AG04450 (cell line): ENCODE measurements around the gene ERFE. TPM values are rescaled to one million over a fixed set of nuclear protein-coding genes. Genes with fewer than 3 reads are reported as not detected.

Source experiments
- CTCF ChIA-PET: fragments of 300-600, 350-600 bp; formaldehyde crosslinking; extraction: SDS; loops from one replicate; lab custom pipeline; 2022; ENCODE audit warnings: antibody characterized with exemption, inconsistent platforms; lab: Charles Lee
- POLR2A ChIA-PET: fragments of 350-600 bp; formaldehyde crosslinking; extraction: SDS; loops from one replicate; lab custom pipeline; 2021; ENCODE audit warnings: antibody characterized with exemption, inconsistent platforms; lab: Yijun Ruan, JAX
- DNase-seq: peaks from one replicate; pipeline ENCODE4 v3.0.0-alpha.2; 2011; ENCODE audit warnings: low read depth, low spot score
- H3K27ac ChIP-seq: one replicate; pipeline ENCODE4 v1.5.1; 2012; ENCODE audit warnings: low read depth, low read length, control low read depth
- H3K27me3 ChIP-seq: one replicate; pipeline ENCODE4 v1.6.0; 2012; ENCODE audit warnings: low read length; ENCODE audit not compliant: control insufficient read depth, insufficient read depth
- H3K4me3 ChIP-seq: 2 replicates; pipeline ENCODE4 v1.5.1; 2011; ENCODE audit warnings: mild to moderate bottlenecking, low read depth, low read length, control low read depth
- H3K9me3 ChIP-seq: 2 replicates; pipeline ENCODE4 v1.5.1; 2012; ENCODE audit warnings: low read length; ENCODE audit not compliant: control insufficient read depth, insufficient read depth
- polyA plus RNA-seq: library from polyadenylated mRNA; depleted of rRNA; stranded (reverse); fragments of >200 nt; gene quantifications from 2 replicates; pipeline ENCODE4 v1.2.3, GENCODE V29; 2011
- TF ChIP-seq, protein P1 (sequence below): IDR thresholded peaks from 2 replicates; pipeline ENCODE4 v1.5.1; 2011; ENCODE audit warnings: low read depth, low read length, control low read depth, inconsistent platforms

The ERFE gene
- polyA plus RNA-seq, 1 experiment, result 2.4 TPM

GRCh38 chr2:238133499-238134392, 25.0 kb upstream of the ERFE start:
- POLR2A ChIA-PET, result no interaction called here
- TF ChIP-seq, protein P1, sequence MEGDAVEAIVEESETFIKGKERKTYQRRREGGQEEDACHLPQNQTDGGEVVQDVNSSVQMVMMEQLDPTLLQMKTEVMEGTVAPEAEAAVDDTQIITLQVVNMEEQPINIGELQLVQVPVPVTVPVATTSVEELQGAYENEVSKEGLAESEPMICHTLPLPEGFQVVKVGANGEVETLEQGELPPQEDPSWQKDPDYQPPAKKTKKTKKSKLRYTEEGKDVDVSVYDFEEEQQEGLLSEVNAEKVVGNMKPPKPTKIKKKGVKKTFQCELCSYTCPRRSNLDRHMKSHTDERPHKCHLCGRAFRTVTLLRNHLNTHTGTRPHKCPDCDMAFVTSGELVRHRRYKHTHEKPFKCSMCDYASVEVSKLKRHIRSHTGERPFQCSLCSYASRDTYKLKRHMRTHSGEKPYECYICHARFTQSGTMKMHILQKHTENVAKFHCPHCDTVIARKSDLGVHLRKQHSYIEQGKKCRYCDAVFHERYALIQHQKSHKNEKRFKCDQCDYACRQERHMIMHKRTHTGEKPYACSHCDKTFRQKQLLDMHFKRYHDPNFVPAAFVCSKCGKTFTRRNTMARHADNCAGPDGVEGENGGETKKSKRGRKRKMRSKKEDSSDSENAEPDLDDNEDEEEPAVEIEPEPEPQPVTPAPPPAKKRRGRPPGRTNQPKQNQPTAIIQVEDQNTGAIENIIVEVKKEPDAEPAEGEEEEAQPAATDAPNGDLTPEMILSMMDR, result no peak
- H3K27me3 ChIP-seq, result no peaks in the 10 kb centered on the region
- no peak overlapping the region for H3K4me3 ChIP-seq
- no peaks in the 10 kb centered on the region; the same call in 1 of the 2 replicates for H3K9me3 ChIP-seq
- CTCF ChIA-PET, result no interaction called here
- DNase-seq, result no peak
- no peak overlapping the region for H3K27ac ChIP-seq

- POLR2A ChIA-PET, result no interaction called here
- CTCF ChIA-PET, result no interaction called here
- Histone ChIP-seq H3K27me3 (no peaks in the 10 kb centered on the region), H3K27ac (no peak overlapping the region), H3K9me3 (no peaks in the 10 kb centered on the region; the same call in 1 of the 2 replicates), H3K4me3 (no peak overlapping the region)
- DNase-seq, result no peak
- TF ChIP-seq, protein P1, result no peak
Measured at GRCh38 chr2:238134393-238134785, 24.4 kb upstream of the ERFE start.

GRCh38 chr2:238135601-238136150, 23.1 kb upstream of the ERFE start:
- TF ChIP-seq, protein P1, result no peak
- Histone ChIP-seq H3K4me3 (no peak overlapping the region), H3K27ac (no peak overlapping the region), H3K27me3 (no peaks in the 10 kb centered on the region), H3K9me3 (no peaks in the 10 kb centered on the region; the same call in 1 of the 2 replicates)
- no peak for DNase-seq
- ChIA-PET POLR2A (no interaction called here), CTCF (no interaction called here)

DNA sequence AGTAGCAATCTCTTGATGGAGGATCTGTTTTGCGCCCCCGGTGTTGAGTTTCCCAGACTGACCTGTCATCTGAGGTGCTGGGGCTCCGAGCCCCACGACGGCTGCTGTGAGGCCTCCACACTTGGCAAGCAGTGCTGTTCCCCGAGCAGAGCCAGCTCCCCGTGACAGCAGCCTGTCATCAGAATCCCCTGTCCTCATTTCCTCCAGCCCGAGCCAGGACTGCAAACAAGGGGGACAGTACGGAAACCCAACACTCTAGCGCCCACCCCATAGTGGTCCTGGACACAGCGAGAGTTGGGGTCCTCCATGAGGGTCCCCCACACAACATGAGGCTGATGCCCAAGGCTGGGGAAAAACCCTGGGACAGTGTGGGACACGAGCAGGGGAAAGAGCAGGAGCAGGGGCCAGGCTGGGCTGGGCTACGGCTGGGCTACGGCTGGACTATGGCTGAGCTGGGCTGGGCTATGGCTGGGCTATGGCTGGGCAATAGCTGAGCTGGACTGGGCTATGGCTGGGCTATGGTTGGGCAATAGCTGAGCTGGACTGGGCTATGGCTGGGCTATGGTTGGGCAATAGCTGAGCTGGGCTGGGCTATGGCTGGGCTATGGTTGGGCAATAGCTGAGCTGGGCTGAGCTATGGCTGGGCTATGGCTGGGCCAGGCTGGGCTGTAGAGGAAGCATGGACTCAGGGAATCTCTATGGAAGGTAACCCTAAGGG, 21.8 kb upstream of the ERFE start:
- CTCF ChIA-PET, result interaction anchor here (1.0 kb wide), 1 partner anchor 10 kb away, joined by 8 read pairs; no protein-coding TSS in a partner anchor
- TF ChIP-seq, protein P1, result no peak

More for the DNA sequence above, 21.8 kb upstream of the ERFE start:
- no peaks in the 10 kb centered on the region; the same call in 1 of the 2 replicates for H3K9me3 ChIP-seq
- no peak overlapping the region for H3K4me3 ChIP-seq
- POLR2A ChIA-PET, result interaction anchor here (0.6 kb wide), 1 partner anchor 11 kb away, joined by 3 read pairs; no protein-coding TSS in a partner anchor
- H3K27ac ChIP-seq, result no peak overlapping the region
- peak; percentile 26 for DNase-seq
- no peaks in the 10 kb centered on the region for H3K27me3 ChIP-seq
